ENCODE data around the gene MEP1B. TPM values are rescaled to one million over a fixed set of nuclear protein-coding genes. Genes with fewer than 3 reads are reported as not detected.

The MEP1B gene
- polyA plus RNA-seq, 1 of the 3 experiments (the other 2 are of a cell fraction): not detected

DNA sequence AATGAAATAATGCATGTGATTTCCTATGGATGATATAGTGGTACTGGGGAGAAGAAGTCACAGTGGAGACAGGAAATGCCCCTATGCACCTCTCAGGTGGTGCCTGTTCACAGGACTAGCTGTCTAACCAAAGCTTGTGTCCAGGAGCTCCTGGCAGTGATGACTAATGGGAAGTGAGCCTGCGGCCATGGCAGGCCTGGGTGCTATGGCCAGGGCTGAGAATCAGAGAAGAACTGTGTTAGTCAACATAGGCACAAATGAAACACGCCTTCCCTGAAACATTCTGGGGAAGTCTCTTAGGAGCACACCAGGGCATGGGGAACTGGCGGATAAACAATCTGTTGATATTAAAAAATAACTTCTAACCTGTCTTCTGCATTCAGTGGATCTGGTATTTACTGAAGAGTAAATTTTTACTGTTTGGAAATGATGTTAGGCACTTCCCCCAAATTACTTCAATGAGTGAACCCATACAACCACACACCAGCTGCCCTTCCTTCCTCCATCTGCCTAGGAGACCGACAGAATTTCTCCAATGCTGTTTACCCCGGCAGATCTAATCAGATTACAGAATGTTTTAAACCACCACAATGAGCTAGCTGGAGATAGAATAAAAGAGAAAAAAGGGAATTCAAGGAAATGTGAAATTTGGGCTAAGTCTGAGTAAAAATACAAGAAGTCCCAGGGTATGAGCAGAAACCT, 67.4 kb downstream of the MEP1B start:
- no peaks in the 10 kb centered on the region for H3K36me3 ChIP-seq (replicated peaks in 1 of 2; ENCODE audit: control insufficient read depth in 1 of 2, insufficient read depth in 2 of 2, low read length in 1 of 2)
- no peaks in the 10 kb centered on the region; the same call in 1 of the 2 replicates for H3K27me3 ChIP-seq (ENCODE audit: insufficient read depth)
- WGBS (ENCODE audit: low lambda C conversion rate): 78% methylated on average over 5 of the region's 5 CpGs
- no peak overlapping the region for H2AFZ ChIP-seq (ENCODE audit: low read depth)
- H3K4me2 ChIP-seq: no peak overlapping the region
- no peaks in the 10 kb centered on the region for H3F3A ChIP-seq (replicated peaks; ENCODE audit: insufficient read depth)
- H3K4me3 ChIP-seq (ENCODE audit: low read depth in 2 of 2, low read length in 1 of 2): no peak overlapping the region
- ChIA-PET POLR2A (no interaction called here), CTCF (interaction anchor here (0.7 to 1.6 kb wide), 4 partner anchors 14 to 300 kb away, joined by 3 to 4 read pairs (median 4); no protein-coding TSS in a partner anchor)
- no peak for DNase-seq
- no peaks in the 10 kb centered on the region for H4K20me1 ChIP-seq (ENCODE audit: insufficient read depth)
- no peaks in the 10 kb centered on the region for H3K4me1 ChIP-seq (ENCODE audit: control insufficient read depth in 1 of 2, insufficient read depth in 2 of 2, low read depth in 1 of 2, low read length in 1 of 2)
- TF ChIP-seq NRF1 (IDR thresholded peaks at IDR 0.05; ENCODE audit: low read depth, low read length): no peak
- TF ChIP-seq NFIC (IDR thresholded peaks at IDR 0.05; ENCODE audit: borderline replicate concordance): no peak
- TF ChIP-seq RAD21 (IDR thresholded peaks at IDR 0.05; ENCODE audit: low read length): no peak
- no peak for TF ChIP-seq RFX5 (IDR thresholded peaks at IDR 0.05; ENCODE audit: low read length)
- no peak for TF ChIP-seq EP300 (IDR thresholded peaks at IDR 0.05; ENCODE audit: borderline replicate concordance in 1 of 2, low read depth in 1 of 2, low read length in 1 of 2)
- no peak for TF ChIP-seq MXI1 (IDR thresholded peaks at IDR 0.05; ENCODE audit: low read depth, low read length)
- TF ChIP-seq POLR2AphosphoS5 (IDR thresholded peaks at IDR 0.05; ENCODE audit: low read depth, low read length): no peak
- TF ChIP-seq CHD2 (IDR thresholded peaks at IDR 0.05; ENCODE audit: low read length, partially characterized antibody): no peak
- no peak for TF ChIP-seq RCOR1 (IDR thresholded peaks at IDR 0.05; ENCODE audit: low read length)
- no peaks in the 10 kb centered on the region for H3K79me2 ChIP-seq (ENCODE audit: insufficient read depth)
- H3K9ac ChIP-seq: no peak overlapping the region
- H3K9me3 ChIP-seq: no peaks in the 10 kb centered on the region
- H3K27ac ChIP-seq (ENCODE audit: low read depth in 2 of 2, low read length in 1 of 2): no peak overlapping the region
- no peaks in the 10 kb centered on the region for H3K9me2 ChIP-seq

DNA sequence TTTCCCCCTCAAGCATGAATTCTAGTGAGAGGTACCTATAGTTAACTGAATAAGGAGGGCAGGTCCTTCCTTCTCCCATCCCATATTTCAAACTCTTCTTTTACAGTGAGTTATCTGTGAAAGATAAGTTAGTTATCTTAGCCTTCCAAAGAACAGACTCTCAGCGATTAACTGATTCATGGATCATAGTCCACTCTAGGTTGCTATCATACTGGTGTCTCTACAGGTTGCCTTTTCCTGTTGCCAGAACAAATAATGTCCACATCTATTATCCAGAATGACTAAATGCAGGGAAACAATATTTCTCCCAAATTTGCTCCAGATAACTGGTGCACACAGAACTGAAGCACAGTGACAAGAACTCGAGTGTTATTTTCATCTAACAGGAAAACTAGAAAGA, 68.3 kb downstream of the MEP1B start:
- Histone ChIP-seq H3K4me3 (ENCODE audit: low read depth in 2 of 2, low read length in 1 of 2) (no peak overlapping the region), H3K27me3 (ENCODE audit: insufficient read depth) (no peaks in the 10 kb centered on the region), H3K9ac (no peak overlapping the region), H3F3A (replicated peaks; ENCODE audit: insufficient read depth) (no peaks in the 10 kb centered on the region), H4K20me1 (ENCODE audit: insufficient read depth) (no peaks in the 10 kb centered on the region), H3K36me3 (replicated peaks in 1 of 2; ENCODE audit: control insufficient read depth in 1 of 2, insufficient read depth in 2 of 2, low read length in 1 of 2) (no peaks in the 10 kb centered on the region), H3K4me1 (ENCODE audit: control insufficient read depth in 1 of 2, insufficient read depth in 2 of 2, low read depth in 1 of 2, low read length in 1 of 2) (no peaks in the 10 kb centered on the region; a peak in 1 of 4 replicates), H3K9me3 (no peaks in the 10 kb centered on the region), H3K79me2 (ENCODE audit: insufficient read depth) (no peaks in the 10 kb centered on the region), H3K4me2 (no peak overlapping the region), H3K9me2 (no peaks in the 10 kb centered on the region), H3K27ac (ENCODE audit: low read depth in 2 of 2, low read length in 1 of 2) (no peak overlapping the region), H2AFZ (ENCODE audit: low read depth) (no peak overlapping the region)
- ChIA-PET CTCF (interaction anchor here (1.6 kb wide), 1 partner anchor 291 kb away, joined by 4 read pairs; no protein-coding TSS in a partner anchor), POLR2A (no interaction called here)
- TF ChIP-seq CHD2 (IDR thresholded peaks at IDR 0.05; ENCODE audit: low read length, partially characterized antibody) (no peak), ELF1 (IDR thresholded peaks at IDR 0.05) (no peak), MXI1 (IDR thresholded peaks at IDR 0.05; ENCODE audit: low read depth, low read length) (no peak), EZH2phosphoT487 (IDR thresholded peaks at IDR 0.05; ENCODE audit: borderline replicate concordance, low read depth) (no peak), FOSL2 (IDR thresholded peaks at IDR 0.05; ENCODE audit: borderline replicate concordance, low read depth) (no peak), NRF1 (IDR thresholded peaks at IDR 0.05; ENCODE audit: low read depth, low read length) (no peak), POLR2AphosphoS5 (IDR thresholded peaks at IDR 0.05; ENCODE audit: low read depth, low read length) (no peak), NFIC (IDR thresholded peaks at IDR 0.05; ENCODE audit: borderline replicate concordance) (no peak), TAF1 (IDR thresholded peaks at IDR 0.05; ENCODE audit: borderline replicate concordance, low read depth, low read length) (no peak)
- TF ChIP-seq, protein P1, sequence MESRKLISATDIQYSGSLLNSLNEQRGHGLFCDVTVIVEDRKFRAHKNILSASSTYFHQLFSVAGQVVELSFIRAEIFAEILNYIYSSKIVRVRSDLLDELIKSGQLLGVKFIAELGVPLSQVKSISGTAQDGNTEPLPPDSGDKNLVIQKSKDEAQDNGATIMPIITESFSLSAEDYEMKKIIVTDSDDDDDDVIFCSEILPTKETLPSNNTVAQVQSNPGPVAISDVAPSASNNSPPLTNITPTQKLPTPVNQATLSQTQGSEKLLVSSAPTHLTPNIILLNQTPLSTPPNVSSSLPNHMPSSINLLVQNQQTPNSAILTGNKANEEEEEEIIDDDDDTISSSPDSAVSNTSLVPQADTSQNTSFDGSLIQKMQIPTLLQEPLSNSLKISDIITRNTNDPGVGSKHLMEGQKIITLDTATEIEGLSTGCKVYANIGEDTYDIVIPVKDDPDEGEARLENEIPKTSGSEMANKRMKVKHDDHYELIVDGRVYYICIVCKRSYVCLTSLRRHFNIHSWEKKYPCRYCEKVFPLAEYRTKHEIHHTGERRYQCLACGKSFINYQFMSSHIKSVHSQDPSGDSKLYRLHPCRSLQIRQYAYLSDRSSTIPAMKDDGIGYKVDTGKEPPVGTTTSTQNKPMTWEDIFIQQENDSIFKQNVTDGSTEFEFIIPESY (IDR thresholded peaks at IDR 0.05; ENCODE audit: borderline replicate concordance, low read depth): no peak
- TF ChIP-seq, protein P2, sequence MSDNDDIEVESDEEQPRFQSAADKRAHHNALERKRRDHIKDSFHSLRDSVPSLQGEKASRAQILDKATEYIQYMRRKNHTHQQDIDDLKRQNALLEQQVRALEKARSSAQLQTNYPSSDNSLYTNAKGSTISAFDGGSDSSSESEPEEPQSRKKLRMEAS (IDR thresholded peaks at IDR 0.05; ENCODE audit: low read depth): no peak
- TF ChIP-seq, protein P3, sequence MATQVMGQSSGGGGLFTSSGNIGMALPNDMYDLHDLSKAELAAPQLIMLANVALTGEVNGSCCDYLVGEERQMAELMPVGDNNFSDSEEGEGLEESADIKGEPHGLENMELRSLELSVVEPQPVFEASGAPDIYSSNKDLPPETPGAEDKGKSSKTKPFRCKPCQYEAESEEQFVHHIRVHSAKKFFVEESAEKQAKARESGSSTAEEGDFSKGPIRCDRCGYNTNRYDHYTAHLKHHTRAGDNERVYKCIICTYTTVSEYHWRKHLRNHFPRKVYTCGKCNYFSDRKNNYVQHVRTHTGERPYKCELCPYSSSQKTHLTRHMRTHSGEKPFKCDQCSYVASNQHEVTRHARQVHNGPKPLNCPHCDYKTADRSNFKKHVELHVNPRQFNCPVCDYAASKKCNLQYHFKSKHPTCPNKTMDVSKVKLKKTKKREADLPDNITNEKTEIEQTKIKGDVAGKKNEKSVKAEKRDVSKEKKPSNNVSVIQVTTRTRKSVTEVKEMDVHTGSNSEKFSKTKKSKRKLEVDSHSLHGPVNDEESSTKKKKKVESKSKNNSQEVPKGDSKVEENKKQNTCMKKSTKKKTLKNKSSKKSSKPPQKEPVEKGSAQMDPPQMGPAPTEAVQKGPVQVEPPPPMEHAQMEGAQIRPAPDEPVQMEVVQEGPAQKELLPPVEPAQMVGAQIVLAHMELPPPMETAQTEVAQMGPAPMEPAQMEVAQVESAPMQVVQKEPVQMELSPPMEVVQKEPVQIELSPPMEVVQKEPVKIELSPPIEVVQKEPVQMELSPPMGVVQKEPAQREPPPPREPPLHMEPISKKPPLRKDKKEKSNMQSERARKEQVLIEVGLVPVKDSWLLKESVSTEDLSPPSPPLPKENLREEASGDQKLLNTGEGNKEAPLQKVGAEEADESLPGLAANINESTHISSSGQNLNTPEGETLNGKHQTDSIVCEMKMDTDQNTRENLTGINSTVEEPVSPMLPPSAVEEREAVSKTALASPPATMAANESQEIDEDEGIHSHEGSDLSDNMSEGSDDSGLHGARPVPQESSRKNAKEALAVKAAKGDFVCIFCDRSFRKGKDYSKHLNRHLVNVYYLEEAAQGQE (IDR thresholded peaks at IDR 0.05; ENCODE audit: low read depth, low read length): no peak
- TF ChIP-seq, protein P4, sequence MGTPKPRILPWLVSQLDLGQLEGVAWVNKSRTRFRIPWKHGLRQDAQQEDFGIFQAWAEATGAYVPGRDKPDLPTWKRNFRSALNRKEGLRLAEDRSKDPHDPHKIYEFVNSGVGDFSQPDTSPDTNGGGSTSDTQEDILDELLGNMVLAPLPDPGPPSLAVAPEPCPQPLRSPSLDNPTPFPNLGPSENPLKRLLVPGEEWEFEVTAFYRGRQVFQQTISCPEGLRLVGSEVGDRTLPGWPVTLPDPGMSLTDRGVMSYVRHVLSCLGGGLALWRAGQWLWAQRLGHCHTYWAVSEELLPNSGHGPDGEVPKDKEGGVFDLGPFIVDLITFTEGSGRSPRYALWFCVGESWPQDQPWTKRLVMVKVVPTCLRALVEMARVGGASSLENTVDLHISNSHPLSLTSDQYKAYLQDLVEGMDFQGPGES (IDR thresholded peaks at IDR 0.05; ENCODE audit: low read depth, low read length): no peak
- 53% methylated on average over 2 of the region's 2 CpGs for WGBS (ENCODE audit: low lambda C conversion rate)
- DNase-seq: no peak

Measured in SK-N-SH (cell line).